HepG2 (cell line): ENCODE results near the gene MYO1C. TPM values are rescaled to one million over a fixed set of nuclear protein-coding genes. Genes with fewer than 3 reads are reported as not detected.

Experiments
- FLYWCH1 ChIP-seq: sonication (generic); formaldehyde crosslinking; IDR thresholded peaks from 2 replicates; pipeline ENCODE4 v1.8.1; 2023; ENCODE audit warnings: mild to moderate bottlenecking, missing genetic modification reagents
- FOXA1 ChIP-seq, 2 experiments: fragments of 450-650 bp in 1 of 2; sonication (generic) in 1 of 2; formaldehyde crosslinking in 1 of 2; IDR thresholded peaks; 2 replicates each; pipeline versions ENCODE4 v1.4.0 to v1.6.1; 2016 to 2020; ENCODE audit warnings: missing genetic modification reagents in 1 of 2
- IRF2 ChIP-seq: IDR thresholded peaks from 2 replicates; pipeline ENCODE4 v1.6.1; 2018; ENCODE audit warnings: missing genetic modification reagents, missing compliant biosample characterization
- KLF11 ChIP-seq: IDR thresholded peaks from 2 replicates; pipeline ENCODE4 v1.6.1; 2016; ENCODE audit warnings: missing compliant biosample characterization
- KLF15 ChIP-seq: sonication (generic); formaldehyde crosslinking; IDR thresholded peaks from 2 replicates; pipeline ENCODE4 v1.8.1; 2023; ENCODE audit warnings: borderline replicate concordance, mild to moderate bottlenecking, inconsistent platforms, missing genetic modification reagents, mixed read lengths
- MEIS1 ChIP-seq: sonication (generic); formaldehyde crosslinking; IDR thresholded peaks from 2 replicates; pipeline ENCODE4 v1.9.0; 2021; ENCODE audit warnings: mild to moderate bottlenecking, missing genetic modification reagents, moderate library complexity, borderline replicate concordance
- NKX3-1 ChIP-seq: sonication (generic); formaldehyde crosslinking; IDR thresholded peaks from 2 replicates; pipeline ENCODE4 v1.5.0; 2020; ENCODE audit warnings: missing genetic modification reagents
- SAP130 ChIP-seq: IDR thresholded peaks from 2 replicates; pipeline ENCODE4 v1.6.1; 2016; ENCODE audit warnings: low read depth
- SP4 ChIP-seq: sonication (generic); formaldehyde crosslinking; IDR thresholded peaks from 2 replicates; pipeline ENCODE4 v1.8.1; 2023; ENCODE audit warnings: mild to moderate bottlenecking, missing genetic modification reagents
- ZNF263 ChIP-seq: sonication (generic); formaldehyde crosslinking; IDR thresholded peaks from 2 replicates; pipeline ENCODE4 v1.4.0; 2020; ENCODE audit warnings: missing genetic modification reagents
- ZNF644 ChIP-seq: IDR thresholded peaks from 2 replicates; pipeline ENCODE4 v1.6.1; 2016; ENCODE audit warnings: low read depth
- polyA plus RNA-seq, 8 experiments: library from polyadenylated mRNA; depleted of rRNA in 3 of 8; stranded (reverse) in 7 of 8; unstranded in 1 of 8; fragments of >200 nt; fragmentation: Illumina TruSeq in 4 of 8; extraction: Trizol in 4 of 8; gene quantifications; 2 replicates each; pipeline versions ENCODE4 v1.2.1 to v1.2.3, GENCODE V29; 2011 to 2016; ENCODE audit warnings: low read depth in 4 of 8, missing spikeins in 1 of 8, mixed read lengths in 1 of 8; ENCODE audit not compliant: insufficient read depth in 1 of 8
- total RNA-seq, 5 experiments: library from RNA; depleted of rRNA; stranded (reverse); fragments of >200 nt; fragmentation: Illumina TruSeq; extraction: Trizol; gene quantifications; 2 replicates each; pipeline ENCODE4 v1.2.3, GENCODE V29; 2016; ENCODE audit warnings: low read depth in 1 of 5
- TF ChIP-seq, protein P1 (sequence below): sonication (generic); formaldehyde crosslinking; IDR thresholded peaks from 2 replicates; pipeline ENCODE4; 2020; ENCODE audit warnings: missing genetic modification reagents, mild to moderate bottlenecking, borderline replicate concordance
- TF ChIP-seq, protein P2 (sequence below): sonication (generic); formaldehyde crosslinking; IDR thresholded peaks from 2 replicates; pipeline ENCODE4 v1.8.0; 2022; ENCODE audit warnings: mild to moderate bottlenecking, missing genetic modification reagents, moderate library complexity

MYO1C gene
- total and polyA plus RNA-seq, 2 of the 13 experiments (the other 11 are each of a cell fraction or from before 2014, with no cell fraction given): 22.7 to 40.8 TPM

DNA sequence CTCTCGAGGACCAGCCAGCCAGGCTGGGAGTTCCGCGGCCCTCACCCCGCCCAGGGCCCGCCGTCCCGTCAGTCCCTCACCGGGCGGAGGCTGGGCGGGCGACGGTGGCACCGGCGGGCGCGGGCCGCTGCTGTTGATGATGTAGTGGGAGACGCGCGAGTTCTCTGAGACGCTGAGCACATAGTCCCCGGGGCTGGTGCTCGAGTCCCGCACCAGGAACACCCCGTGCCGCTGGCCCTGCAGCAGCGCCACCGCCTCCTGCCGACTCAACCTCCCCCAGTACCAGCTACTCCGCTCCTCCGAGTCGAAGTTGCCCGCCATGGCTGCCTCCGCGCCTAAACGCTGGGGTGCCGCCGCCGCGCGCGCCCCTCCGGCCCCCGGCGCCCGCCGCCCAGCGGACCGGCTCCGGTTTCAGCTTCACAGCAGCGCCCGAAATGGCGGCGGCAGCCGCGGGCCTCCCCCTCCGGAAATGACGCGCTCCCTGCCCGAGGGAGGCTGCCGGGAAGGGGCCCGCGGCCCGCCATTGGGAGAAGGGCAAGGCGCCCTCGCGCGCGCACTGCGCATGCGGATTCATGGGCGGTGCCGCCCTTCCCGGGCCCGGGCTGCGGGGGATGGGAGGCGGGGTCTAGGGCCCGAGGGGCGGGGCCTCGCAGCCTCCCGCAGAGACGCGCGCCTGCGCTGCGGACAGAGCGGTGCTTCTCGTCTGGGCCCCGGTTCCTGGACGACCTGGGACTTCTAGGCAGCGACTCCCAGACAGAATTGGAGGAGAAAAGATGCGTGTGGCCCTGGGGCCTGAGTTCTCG lies 36.5 kb downstream of the MYO1C start, which contains the start of gene CRK (continued):
- TF ChIP-seq, protein P1, sequence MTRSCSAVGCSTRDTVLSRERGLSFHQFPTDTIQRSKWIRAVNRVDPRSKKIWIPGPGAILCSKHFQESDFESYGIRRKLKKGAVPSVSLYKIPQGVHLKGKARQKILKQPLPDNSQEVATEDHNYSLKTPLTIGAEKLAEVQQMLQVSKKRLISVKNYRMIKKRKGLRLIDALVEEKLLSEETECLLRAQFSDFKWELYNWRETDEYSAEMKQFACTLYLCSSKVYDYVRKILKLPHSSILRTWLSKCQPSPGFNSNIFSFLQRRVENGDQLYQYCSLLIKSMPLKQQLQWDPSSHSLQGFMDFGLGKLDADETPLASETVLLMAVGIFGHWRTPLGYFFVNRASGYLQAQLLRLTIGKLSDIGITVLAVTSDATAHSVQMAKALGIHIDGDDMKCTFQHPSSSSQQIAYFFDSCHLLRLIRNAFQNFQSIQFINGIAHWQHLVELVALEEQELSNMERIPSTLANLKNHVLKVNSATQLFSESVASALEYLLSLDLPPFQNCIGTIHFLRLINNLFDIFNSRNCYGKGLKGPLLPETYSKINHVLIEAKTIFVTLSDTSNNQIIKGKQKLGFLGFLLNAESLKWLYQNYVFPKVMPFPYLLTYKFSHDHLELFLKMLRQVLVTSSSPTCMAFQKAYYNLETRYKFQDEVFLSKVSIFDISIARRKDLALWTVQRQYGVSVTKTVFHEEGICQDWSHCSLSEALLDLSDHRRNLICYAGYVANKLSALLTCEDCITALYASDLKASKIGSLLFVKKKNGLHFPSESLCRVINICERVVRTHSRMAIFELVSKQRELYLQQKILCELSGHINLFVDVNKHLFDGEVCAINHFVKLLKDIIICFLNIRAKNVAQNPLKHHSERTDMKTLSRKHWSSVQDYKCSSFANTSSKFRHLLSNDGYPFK: peak; percentile 90; the same call in 1 of the 2 replicates
- TF ChIP-seq IRF2 (CRISPR knock-in tag) (peak; percentile 80; the same call in 1 of the 2 replicates), FOXA1 (IDR thresholded peaks at IDR 0.05) (no peak), FOXA1 (CRISPR knock-in tag; IDR thresholded peaks at IDR 0.05) (no peak), ZNF263 (CRISPR knock-in tag) (no peak), MEIS1 (CRISPR knock-in tag) (no peak), SP4 (peak; percentile 58; the same call in 1 of the 2 replicates), KLF11 (CRISPR knock-in tag) (no peak), FLYWCH1 (CRISPR knock-in tag) (no peak), NKX3-1 (CRISPR knock-in tag) (no peak), ZNF644 (CRISPR knock-in tag) (no peak), SAP130 (peak; percentile 50; the same call in 1 of the 2 replicates), KLF15 (CRISPR knock-in tag) (no peak)
- TF ChIP-seq, protein P2, sequence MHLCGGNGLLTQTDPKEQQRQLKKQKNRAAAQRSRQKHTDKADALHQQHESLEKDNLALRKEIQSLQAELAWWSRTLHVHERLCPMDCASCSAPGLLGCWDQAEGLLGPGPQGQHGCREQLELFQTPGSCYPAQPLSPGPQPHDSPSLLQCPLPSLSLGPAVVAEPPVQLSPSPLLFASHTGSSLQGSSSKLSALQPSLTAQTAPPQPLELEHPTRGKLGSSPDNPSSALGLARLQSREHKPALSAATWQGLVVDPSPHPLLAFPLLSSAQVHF: peak; percentile 39; the same call in 1 of the 2 replicates
